Effector memory CD4-positive, alpha-beta T cell (primary cell): ENCODE data around the gene GAMT.

Experiments used
- DNase-seq, 3 donors: peaks; one replicate each; pipeline ENCODE4 v3.0.0-alpha.2; 2020
- H3K27ac ChIP-seq: 2 replicates; pipeline ENCODE4 v1.7.0; 2013; ENCODE audit warnings: mild to moderate bottlenecking, low read length, moderate library complexity; ENCODE audit not compliant: insufficient read depth, poor library complexity, severe bottlenecking
- H3K27me3 ChIP-seq: replicated peaks from 2 replicates; pipeline ENCODE4 v1.7.0; 2013; ENCODE audit warnings: mild to moderate bottlenecking, low read length; ENCODE audit not compliant: insufficient read depth, control insufficient read depth, poor library complexity, severe bottlenecking
- H3K36me3 ChIP-seq: 2 replicates; pipeline ENCODE4 v1.7.0; 2013; ENCODE audit warnings: mild to moderate bottlenecking, low read length, moderate library complexity; ENCODE audit not compliant: control insufficient read depth, insufficient read depth
- H3K4me1 ChIP-seq: 2 replicates; pipeline ENCODE4 v1.7.0; 2013; ENCODE audit warnings: low read length, mild to moderate bottlenecking; ENCODE audit not compliant: control insufficient read depth, insufficient read depth, poor library complexity, severe bottlenecking
- H3K4me3 ChIP-seq: 2 replicates; pipeline ENCODE4 v1.7.0; 2013; ENCODE audit warnings: low read length, low read depth, mild to moderate bottlenecking; ENCODE audit not compliant: insufficient read depth, poor library complexity, severe bottlenecking
- H3K9me3 ChIP-seq: 2 replicates; pipeline ENCODE4 v1.7.0; 2013; ENCODE audit warnings: mild to moderate bottlenecking, low read length, moderate library complexity; ENCODE audit not compliant: control insufficient read depth

The GAMT gene

GRCh38 chr19:1355568-1356507 lies 45.5 kb downstream of the GAMT start:
- peak overlapping the region; percentile 30 for H3K27ac ChIP-seq
- H3K36me3 ChIP-seq: peaks cover 15% of the 10 kb centered on the region
- peaks cover 8% of the 10 kb centered on the region for H3K4me1 ChIP-seq
- H3K27me3 ChIP-seq: no peaks in the 10 kb centered on the region
- DNase-seq: no peak
- peak overlapping the region; percentile 62 for H3K4me3 ChIP-seq
- H3K9me3 ChIP-seq: no peaks in the 10 kb centered on the region

DNA sequence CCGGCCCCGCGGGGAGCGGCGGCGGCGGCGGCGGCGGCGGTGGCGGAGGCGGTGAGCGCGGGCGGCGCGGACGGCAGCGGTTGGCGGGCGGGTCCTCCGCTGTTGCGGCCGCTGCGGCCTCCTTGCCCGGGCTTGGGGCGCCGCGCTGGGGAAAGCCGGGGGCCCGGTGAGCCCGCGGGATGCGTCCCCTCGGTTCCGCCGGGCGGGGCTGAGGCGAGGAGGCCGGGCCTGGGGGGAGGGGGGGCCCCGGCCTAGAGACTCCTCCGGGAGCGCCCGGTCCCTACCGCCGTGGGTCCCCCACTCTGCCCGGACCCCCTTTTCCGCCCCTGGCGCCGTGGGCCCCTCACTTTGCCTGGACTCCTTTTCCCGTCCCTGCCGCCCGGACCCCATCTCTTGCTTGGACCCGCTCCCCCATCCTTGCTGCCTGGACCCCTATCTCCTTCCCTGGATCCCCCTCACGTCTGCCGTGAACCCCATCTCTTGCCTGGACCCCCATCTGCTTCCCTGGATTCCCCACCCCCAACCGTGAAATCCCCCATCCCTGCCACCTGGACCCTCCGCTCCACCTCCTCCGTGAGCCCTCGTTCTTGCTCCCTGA lies 46.3 kb downstream of the GAMT start:
- DNase-seq: no peak
- Histone ChIP-seq H3K4me3 (peak overlapping the region; percentile 62), H3K27ac (peak overlapping the region; percentile 30), H3K4me1 (peaks cover 8% of the 10 kb centered on the region), H3K36me3 (peaks cover 15% of the 10 kb centered on the region), H3K27me3 (no peaks in the 10 kb centered on the region), H3K9me3 (no peaks in the 10 kb centered on the region)

- no peak for DNase-seq
- Histone ChIP-seq H3K4me1 (peaks cover 8% of the 10 kb centered on the region), H3K27me3 (no peaks in the 10 kb centered on the region), H3K27ac (no peak overlapping the region), H3K4me3 (no peak overlapping the region), H3K36me3 (peaks cover 6% of the 10 kb centered on the region), H3K9me3 (no peaks in the 10 kb centered on the region)
These were observed 48.2 kb downstream of the GAMT start for GRCh38 chr19:1353144-1353543.

- no peaks in the 10 kb centered on the region for H3K9me3 ChIP-seq
- no peak for DNase-seq
- H3K27ac ChIP-seq: no peak overlapping the region
- no peak overlapping the region for H3K4me3 ChIP-seq
- H3K36me3 ChIP-seq: no peaks in the 10 kb centered on the region
- H3K27me3 ChIP-seq: no peaks in the 10 kb centered on the region
- H3K4me1 ChIP-seq: peaks cover 8% of the 10 kb centered on the region
These were observed 49.9 kb downstream of the GAMT start for GRCh38 chr19:1351381-1351851.

- Histone ChIP-seq H3K27me3 (no peaks in the 10 kb centered on the region), H3K4me1 (peaks cover 7% of the 10 kb centered on the region), H3K9me3 (no peaks in the 10 kb centered on the region), H3K36me3 (no peaks in the 10 kb centered on the region), H3K4me3 (no peak overlapping the region), H3K27ac (no peak overlapping the region)
- no peak for DNase-seq
These were observed 50.5 kb downstream of the GAMT start for GRCh38 chr19:1350867-1351266.

DNA sequence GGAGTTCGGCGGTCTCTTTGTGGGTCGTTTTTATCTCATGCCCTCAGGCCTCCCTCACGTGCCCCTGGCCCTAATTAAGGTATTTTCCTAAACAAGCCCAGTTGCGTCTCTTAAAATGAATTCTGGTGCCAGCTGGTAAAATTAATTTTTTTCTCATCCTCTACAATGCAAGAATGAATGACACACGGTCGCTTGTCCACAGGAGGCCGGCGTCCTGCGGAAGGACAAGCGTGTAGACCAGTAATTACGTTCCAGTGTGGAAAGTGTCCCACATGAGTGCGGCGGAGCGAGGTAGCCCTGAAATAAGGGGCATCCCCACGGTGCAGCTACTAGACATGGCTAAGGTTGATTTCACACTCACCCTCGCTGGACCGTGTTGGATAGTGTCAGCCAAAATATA lies 52.1 kb downstream of the GAMT start:
- H3K4me3 ChIP-seq: no peak overlapping the region
- H3K9me3 ChIP-seq: no peaks in the 10 kb centered on the region
- H3K36me3 ChIP-seq: no peaks in the 10 kb centered on the region
- DNase-seq: no peak
- H3K27me3 ChIP-seq: no peaks in the 10 kb centered on the region
- no peak overlapping the region for H3K27ac ChIP-seq
- no peaks in the 10 kb centered on the region for H3K4me1 ChIP-seq
